ENCODE measurements around the gene ZSWIM4.

The ZSWIM4 gene

DNA sequence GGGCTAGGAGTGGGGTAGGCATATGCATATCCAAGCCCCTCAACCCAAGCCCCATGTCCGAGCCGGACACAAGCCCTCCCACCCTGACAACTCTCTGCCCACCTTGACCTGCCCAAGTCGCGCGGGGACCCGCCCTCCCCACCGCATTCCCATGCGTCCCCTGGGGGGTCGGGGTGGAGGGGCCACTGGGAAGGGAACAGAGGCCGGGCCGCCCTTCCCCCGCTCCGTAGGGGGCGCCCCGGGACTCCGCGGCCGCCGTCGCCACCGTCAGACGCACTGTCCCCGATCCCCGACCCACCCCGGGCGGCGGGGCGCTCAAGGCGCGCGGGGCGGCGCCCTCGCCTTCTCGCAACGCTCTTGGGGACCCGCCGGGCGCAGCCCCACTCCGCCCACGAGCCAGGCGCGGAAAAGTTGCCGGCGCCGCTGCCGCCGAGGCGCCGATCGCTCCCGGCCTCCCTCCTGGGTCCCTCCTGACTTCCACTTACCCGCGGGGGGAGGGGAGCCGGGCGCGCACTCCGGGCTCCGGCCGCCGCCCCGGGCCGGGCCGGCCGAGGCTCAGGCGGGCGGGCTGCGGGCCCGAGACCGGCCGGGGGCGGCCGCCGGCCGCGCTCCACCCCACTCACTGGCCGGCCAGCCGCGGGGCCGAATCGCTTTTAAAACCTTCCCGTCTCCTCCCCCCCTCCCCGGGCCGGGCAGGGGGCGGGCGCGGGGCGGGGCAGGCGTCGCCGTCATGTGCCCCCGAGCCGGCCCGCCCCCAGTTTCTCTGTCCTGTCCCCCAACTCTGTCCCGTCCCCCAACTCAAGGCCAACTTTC, 47.3 kb downstream of the ZSWIM4 start:
- TF ChIP-seq POLR2A (IDR thresholded peaks at IDR 0.05; ENCODE audit: extremely low read depth, insufficient read length) = peak; percentile 86
- TF ChIP-seq, protein P1, sequence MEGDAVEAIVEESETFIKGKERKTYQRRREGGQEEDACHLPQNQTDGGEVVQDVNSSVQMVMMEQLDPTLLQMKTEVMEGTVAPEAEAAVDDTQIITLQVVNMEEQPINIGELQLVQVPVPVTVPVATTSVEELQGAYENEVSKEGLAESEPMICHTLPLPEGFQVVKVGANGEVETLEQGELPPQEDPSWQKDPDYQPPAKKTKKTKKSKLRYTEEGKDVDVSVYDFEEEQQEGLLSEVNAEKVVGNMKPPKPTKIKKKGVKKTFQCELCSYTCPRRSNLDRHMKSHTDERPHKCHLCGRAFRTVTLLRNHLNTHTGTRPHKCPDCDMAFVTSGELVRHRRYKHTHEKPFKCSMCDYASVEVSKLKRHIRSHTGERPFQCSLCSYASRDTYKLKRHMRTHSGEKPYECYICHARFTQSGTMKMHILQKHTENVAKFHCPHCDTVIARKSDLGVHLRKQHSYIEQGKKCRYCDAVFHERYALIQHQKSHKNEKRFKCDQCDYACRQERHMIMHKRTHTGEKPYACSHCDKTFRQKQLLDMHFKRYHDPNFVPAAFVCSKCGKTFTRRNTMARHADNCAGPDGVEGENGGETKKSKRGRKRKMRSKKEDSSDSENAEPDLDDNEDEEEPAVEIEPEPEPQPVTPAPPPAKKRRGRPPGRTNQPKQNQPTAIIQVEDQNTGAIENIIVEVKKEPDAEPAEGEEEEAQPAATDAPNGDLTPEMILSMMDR (IDR thresholded peaks at IDR 0.05; ENCODE audit: low read depth, low read length) = no peak
- peak; percentile 77 for DNase-seq (ENCODE audit: low read depth)
- peak overlapping the region; percentile 83 for H3K4me3 ChIP-seq (ENCODE audit: low read depth, low read length)

GRCh38 chr19:13843104-13843921, 48.1 kb downstream of the ZSWIM4 start:
- peak overlapping the region; percentile 55 for H3K4me3 ChIP-seq (ENCODE audit: low read depth, low read length)
- no peak for DNase-seq (ENCODE audit: low read depth)
- no peak for TF ChIP-seq POLR2A (IDR thresholded peaks at IDR 0.05; ENCODE audit: extremely low read depth, insufficient read length)
- TF ChIP-seq, protein P2, sequence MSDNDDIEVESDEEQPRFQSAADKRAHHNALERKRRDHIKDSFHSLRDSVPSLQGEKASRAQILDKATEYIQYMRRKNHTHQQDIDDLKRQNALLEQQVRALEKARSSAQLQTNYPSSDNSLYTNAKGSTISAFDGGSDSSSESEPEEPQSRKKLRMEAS (IDR thresholded peaks at IDR 0.05; ENCODE audit: low read depth, low read length) = no peak
- TF ChIP-seq MYC (IDR thresholded peaks at IDR 0.05; ENCODE audit: low read depth, low read length) = no peak
- TF ChIP-seq, protein P1 (IDR thresholded peaks at IDR 0.05; ENCODE audit: low read depth, low read length) = no peak

DNA sequence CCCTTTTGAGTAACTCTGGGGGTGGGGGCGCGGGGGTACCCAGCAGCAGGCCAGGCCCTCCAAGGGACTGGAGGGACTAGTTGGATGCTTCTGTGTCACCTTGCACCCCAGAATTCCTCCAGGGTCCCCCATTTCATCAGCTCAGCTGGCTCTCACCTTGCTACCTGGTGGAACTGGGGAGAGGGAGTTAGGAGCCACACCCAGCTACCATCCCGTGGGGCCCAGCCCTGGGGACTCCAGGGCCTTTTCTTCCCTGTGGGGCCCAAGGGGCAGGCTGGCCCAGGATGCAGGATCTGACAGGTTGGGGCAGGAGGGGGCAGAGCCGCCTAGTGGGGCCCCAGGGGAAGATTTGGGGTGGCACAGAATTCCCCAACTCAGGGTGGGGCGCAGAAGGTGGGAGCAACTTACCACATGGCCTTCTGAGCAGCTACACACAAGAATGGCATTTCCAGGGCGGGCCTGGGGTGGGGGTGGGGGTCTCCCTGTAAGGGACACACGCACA, 48.9 kb downstream of the ZSWIM4 start:
- H3K4me3 ChIP-seq (ENCODE audit: low read depth, low read length) = no peak overlapping the region
- no peak for DNase-seq (ENCODE audit: low read depth)
- TF ChIP-seq, protein P2 (IDR thresholded peaks at IDR 0.05; ENCODE audit: low read depth, low read length) = no peak
- TF ChIP-seq MYC (IDR thresholded peaks at IDR 0.05; ENCODE audit: low read depth, low read length) (no peak), POLR2A (IDR thresholded peaks at IDR 0.05; ENCODE audit: extremely low read depth, insufficient read length) (no peak)
- TF ChIP-seq, protein P1 (IDR thresholded peaks at IDR 0.05; ENCODE audit: low read depth, low read length) = no peak

DNA sequence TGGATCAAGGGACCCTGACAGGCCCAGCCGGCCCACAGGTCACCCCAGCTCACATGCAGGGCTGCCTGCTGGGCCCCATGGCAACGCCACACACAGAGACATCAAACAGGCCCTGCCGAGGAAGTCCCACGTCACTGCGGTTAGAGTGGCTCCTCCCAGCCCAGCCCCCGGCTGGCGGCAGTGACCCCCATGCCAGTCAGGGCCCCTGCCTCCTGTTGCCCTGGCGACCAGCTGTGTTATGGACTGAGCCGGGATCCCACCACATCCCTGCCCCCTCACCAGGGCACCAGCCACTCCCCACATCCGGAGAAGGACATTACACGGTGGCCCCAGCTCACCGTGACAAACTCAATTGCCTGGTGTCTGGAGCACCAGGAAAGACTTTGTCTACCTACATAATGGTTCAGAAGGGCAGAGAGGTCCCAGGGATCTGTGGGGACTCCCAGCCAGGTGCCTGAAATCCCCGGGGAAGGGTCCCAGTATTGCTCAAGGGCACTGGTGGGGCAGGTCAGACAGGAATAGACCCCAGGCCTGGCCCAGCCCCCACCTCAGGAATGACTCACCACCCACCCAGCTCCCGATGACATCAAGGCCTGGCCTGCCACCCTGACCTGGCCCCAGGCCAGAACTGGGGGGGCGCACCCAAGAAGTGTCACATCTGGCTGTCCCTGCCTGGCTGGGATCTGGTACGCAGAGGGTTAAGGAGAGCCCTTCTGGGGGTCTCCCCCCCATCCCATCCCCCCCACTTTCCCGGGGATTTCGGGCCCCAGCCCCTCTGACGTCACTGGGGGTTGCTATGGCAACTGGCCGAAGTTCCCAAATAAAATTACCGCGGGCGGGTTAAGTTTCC, 51.5 kb downstream of the ZSWIM4 start:
- H3K4me3 ChIP-seq (ENCODE audit: low read depth, low read length) = peak overlapping the region; percentile 35
- TF ChIP-seq MYC (IDR thresholded peaks at IDR 0.05; ENCODE audit: low read depth, low read length) (peak; percentile 43; the same call in 1 of the 2 replicates), POLR2A (IDR thresholded peaks at IDR 0.05; ENCODE audit: extremely low read depth, insufficient read length) (no peak)
- TF ChIP-seq, protein P1 (IDR thresholded peaks at IDR 0.05; ENCODE audit: low read depth, low read length) = no peak
- TF ChIP-seq, protein P2 (IDR thresholded peaks at IDR 0.05; ENCODE audit: low read depth, low read length) = peak; percentile 72
- DNase-seq (ENCODE audit: low read depth) = peak; percentile 94
